A549 treated with Mapracorat at 1 μM for 4 hours (cell line): Measurements from ENCODE around the gene OR5M3. TPM values are rescaled to one million over a fixed set of nuclear protein-coding genes. Genes with fewer than 3 reads are reported as not detected.

Experiments used
- total RNA-seq: library from RNA; stranded (reverse); fragments of 200-300 nt; extraction: Qiagen RNA extraction; gene quantifications from 5 replicates; pipeline ENCODE4 v1.2.3, GENCODE V29; 2022

The OR5M3 gene
- not detected in 5 replicates for total RNA-seq

GRCh38 chr11:56473252-56473651, at the start of gene OR5M3:
Gene OR5M3 (minus strand): TSS chr11:56473352. CDS start chr11:56470497, 2,855 bp downstream.

GRCh38 chr11:56491270-56491669, 18.1 kb upstream of the OR5M3 start, which contains the start of gene OR5M8:
Gene OR5M8 (minus strand): TSS chr11:56491370. CDS start chr11:56491370, 0 bp downstream.

Other genes starting within 250 kb of the OR5M3 start
- not detected in 5 replicates for gene OR5T2, start 239.1 kb downstream of the OR5M3 start, total RNA-seq
- gene OR5T3, start 221.1 kb downstream of the OR5M3 start, total RNA-seq = not detected in 5 replicates
- gene OR5T1, start 199.2 kb downstream of the OR5M3 start, total RNA-seq = not detected in 5 replicates
- not detected in 5 replicates for gene OR8H1, start 181.1 kb downstream of the OR5M3 start, total RNA-seq
- gene OR8K3, start 158.2 kb downstream of the OR5M3 start, total RNA-seq = not detected in 5 replicates
- not detected in 5 replicates for gene OR8K1, start 127.3 kb downstream of the OR5M3 start, total RNA-seq
- gene OR8J1, start 119.1 kb downstream of the OR5M3 start, total RNA-seq = not detected in 5 replicates
- not detected in 5 replicates for gene OR8U1, start 97.7 kb downstream of the OR5M3 start, total RNA-seq
- not detected in 5 replicates for gene OR5AL1, start 60.7 kb downstream of the OR5M3 start, total RNA-seq
- not detected in 5 replicates for gene OR5M8, start 18.0 kb upstream of the OR5M3 start, total RNA-seq
- not detected in 5 replicates for gene OR5M11, start 69.9 kb upstream of the OR5M3 start, total RNA-seq
- not detected in 5 replicates for gene OR5M10, start 104.4 kb upstream of the OR5M3 start, total RNA-seq
- gene OR5M1, start 141.5 kb upstream of the OR5M3 start, total RNA-seq = not detected in 5 replicates
- not detected in 5 replicates for gene OR5AP2, start 169.1 kb upstream of the OR5M3 start, total RNA-seq
- not detected in 5 replicates for gene OR5AR1, start 190.3 kb upstream of the OR5M3 start, total RNA-seq
- gene OR9G1, start 225.7 kb upstream of the OR5M3 start, total RNA-seq = not detected in 5 replicates